Panc1 (cell line): ENCODE measurements around the gene GANAB.

ENCODE experiments used
- POLR2AphosphoS5 ChIP-seq: IDR thresholded peaks from 2 replicates; pipeline ENCODE4 v1.6.1; 2012; ENCODE audit warnings: mild to moderate bottlenecking, low read depth, low read length, moderate library complexity
- TF ChIP-seq, protein P1 (sequence below): fragments of 450-650 bp; IDR thresholded peaks from 2 replicates; pipeline ENCODE4 v1.5.1; 2017; ENCODE audit warnings: mild to moderate bottlenecking

DNA sequence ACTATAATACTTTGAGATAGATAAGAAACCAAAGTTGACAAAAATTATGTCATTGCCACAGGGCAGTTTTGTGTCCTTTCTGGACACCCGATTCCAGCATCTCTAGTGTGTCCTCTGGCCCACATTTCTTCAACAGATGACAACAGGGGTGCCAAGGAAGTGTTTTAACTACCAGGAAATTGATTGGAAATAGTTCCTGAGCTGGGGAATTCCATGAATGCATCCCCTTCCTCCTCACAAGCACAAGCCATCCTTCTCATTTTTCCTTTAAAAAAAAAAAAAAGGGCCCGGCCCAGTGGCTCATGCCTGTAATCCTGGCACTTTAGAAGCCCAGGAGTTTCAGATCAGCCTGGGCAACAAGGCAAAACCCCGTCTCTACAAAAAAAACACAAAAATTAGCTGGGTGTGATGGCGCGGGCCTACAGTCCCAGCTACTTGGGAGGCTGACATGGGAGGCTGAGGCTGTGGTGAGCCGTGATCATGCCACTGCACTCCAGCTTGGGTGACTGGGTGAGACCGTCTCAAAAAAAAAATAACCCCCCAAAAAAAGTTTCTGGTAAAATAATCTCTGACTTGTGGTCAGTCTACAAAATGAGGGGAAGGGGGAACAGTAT lies 23.8 kb downstream of the GANAB start:
- TF ChIP-seq, protein P1, sequence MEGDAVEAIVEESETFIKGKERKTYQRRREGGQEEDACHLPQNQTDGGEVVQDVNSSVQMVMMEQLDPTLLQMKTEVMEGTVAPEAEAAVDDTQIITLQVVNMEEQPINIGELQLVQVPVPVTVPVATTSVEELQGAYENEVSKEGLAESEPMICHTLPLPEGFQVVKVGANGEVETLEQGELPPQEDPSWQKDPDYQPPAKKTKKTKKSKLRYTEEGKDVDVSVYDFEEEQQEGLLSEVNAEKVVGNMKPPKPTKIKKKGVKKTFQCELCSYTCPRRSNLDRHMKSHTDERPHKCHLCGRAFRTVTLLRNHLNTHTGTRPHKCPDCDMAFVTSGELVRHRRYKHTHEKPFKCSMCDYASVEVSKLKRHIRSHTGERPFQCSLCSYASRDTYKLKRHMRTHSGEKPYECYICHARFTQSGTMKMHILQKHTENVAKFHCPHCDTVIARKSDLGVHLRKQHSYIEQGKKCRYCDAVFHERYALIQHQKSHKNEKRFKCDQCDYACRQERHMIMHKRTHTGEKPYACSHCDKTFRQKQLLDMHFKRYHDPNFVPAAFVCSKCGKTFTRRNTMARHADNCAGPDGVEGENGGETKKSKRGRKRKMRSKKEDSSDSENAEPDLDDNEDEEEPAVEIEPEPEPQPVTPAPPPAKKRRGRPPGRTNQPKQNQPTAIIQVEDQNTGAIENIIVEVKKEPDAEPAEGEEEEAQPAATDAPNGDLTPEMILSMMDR: no peak
- no peak for TF ChIP-seq POLR2AphosphoS5
